Activated naive CD4-positive, alpha-beta T cell treated with anti-CD3 and anti-CD28 coated beads, Interleukin-2, amount 50 U/mL, for 24 hours (primary cell): Measurements from ENCODE around the gene TBC1D17.
A peak's percentile ranks its signal among the peaks of the same experiment; 100 is the strongest.

ENCODE experiments used
- H3K27ac Mint-ChIP-seq: one replicate; pipeline ENCODE4 v1.8.0; 2021; ENCODE audit warnings: mild to moderate bottlenecking, mixed read lengths
- H3K27me3 Mint-ChIP-seq: one replicate; pipeline ENCODE4 v1.8.0; 2021; ENCODE audit warnings: mixed read lengths
- H3K36me3 Mint-ChIP-seq: one replicate; pipeline ENCODE4 v1.8.0; 2021; ENCODE audit warnings: mixed read lengths
- H3K4me1 Mint-ChIP-seq: one replicate; pipeline ENCODE4 v1.8.0; 2021; ENCODE audit warnings: mixed read lengths
- H3K4me3 Mint-ChIP-seq: one replicate; pipeline ENCODE4 v1.8.0; 2021; ENCODE audit warnings: mild to moderate bottlenecking, mixed read lengths
- H3K9me3 Mint-ChIP-seq: one replicate; pipeline ENCODE4 v1.8.0; 2021; ENCODE audit warnings: mixed read lengths

Gene TBC1D17

GRCh38 chr19:49908480-49909420 is 31.2 kb downstream of the TBC1D17 start:
- Mint-ChIP-seq H3K9me3 (no peaks in the 10 kb centered on the region), H3K4me1 (peaks cover 31% of the 10 kb centered on the region), H3K36me3 (peaks cover 6% of the 10 kb centered on the region), H3K27me3 (no peaks in the 10 kb centered on the region), H3K4me3 (no peak overlapping the region), H3K27ac (no peak overlapping the region)

GRCh38 chr19:49910179-49910578 is 32.7 kb downstream of the TBC1D17 start:
- Mint-ChIP-seq H3K36me3 (peaks cover 6% of the 10 kb centered on the region), H3K27me3 (no peaks in the 10 kb centered on the region), H3K27ac (no peak overlapping the region), H3K4me1 (peaks cover 31% of the 10 kb centered on the region), H3K4me3 (no peak overlapping the region), H3K9me3 (no peaks in the 10 kb centered on the region)

- peak overlapping the region; percentile 33 for H3K27ac Mint-ChIP-seq
- no peaks in the 10 kb centered on the region for H3K27me3 Mint-ChIP-seq
- no peaks in the 10 kb centered on the region for H3K9me3 Mint-ChIP-seq
- peaks cover 27% of the 10 kb centered on the region for H3K4me1 Mint-ChIP-seq
- no peak overlapping the region for H3K4me3 Mint-ChIP-seq
- peaks cover 7% of the 10 kb centered on the region for H3K36me3 Mint-ChIP-seq
Measured at GRCh38 chr19:49911381-49912145, 34.1 kb downstream of the TBC1D17 start.

GRCh38 chr19:49912965-49913685 is 35.6 kb downstream of the TBC1D17 start:
- H3K36me3 Mint-ChIP-seq = peaks cover 11% of the 10 kb centered on the region
- no peaks in the 10 kb centered on the region for H3K27me3 Mint-ChIP-seq
- H3K27ac Mint-ChIP-seq = peak overlapping the region; percentile 35
- H3K4me3 Mint-ChIP-seq = peak overlapping the region; percentile 19
- no peaks in the 10 kb centered on the region for H3K9me3 Mint-ChIP-seq
- peaks cover 30% of the 10 kb centered on the region for H3K4me1 Mint-ChIP-seq

GRCh38 chr19:49913720-49914119 is 36.2 kb downstream of the TBC1D17 start:
- H3K36me3 Mint-ChIP-seq = peaks cover 11% of the 10 kb centered on the region
- no peak overlapping the region for H3K4me3 Mint-ChIP-seq
- H3K9me3 Mint-ChIP-seq = no peaks in the 10 kb centered on the region
- no peak overlapping the region for H3K27ac Mint-ChIP-seq
- no peaks in the 10 kb centered on the region for H3K27me3 Mint-ChIP-seq
- peaks cover 35% of the 10 kb centered on the region for H3K4me1 Mint-ChIP-seq

- Mint-ChIP-seq H3K27me3 (no peaks in the 10 kb centered on the region), H3K9me3 (no peaks in the 10 kb centered on the region), H3K27ac (no peak overlapping the region), H3K36me3 (peaks cover 11% of the 10 kb centered on the region), H3K4me3 (no peak overlapping the region), H3K4me1 (peaks cover 41% of the 10 kb centered on the region)
Measured at GRCh38 chr19:49915271-49915670, 37.8 kb downstream of the TBC1D17 start.

- H3K9me3 Mint-ChIP-seq = no peaks in the 10 kb centered on the region
- H3K4me1 Mint-ChIP-seq = peaks cover 43% of the 10 kb centered on the region
- peak overlapping the region; percentile 80 for H3K27ac Mint-ChIP-seq
- peaks cover 11% of the 10 kb centered on the region for H3K36me3 Mint-ChIP-seq
- no peaks in the 10 kb centered on the region for H3K27me3 Mint-ChIP-seq
- no peak overlapping the region for H3K4me3 Mint-ChIP-seq
Measured at GRCh38 chr19:49916839-49917733, 39.6 kb downstream of the TBC1D17 start.

- Mint-ChIP-seq H3K4me1 (peaks cover 38% of the 10 kb centered on the region), H3K9me3 (no peaks in the 10 kb centered on the region), H3K4me3 (no peak overlapping the region)
Measured at GRCh38 chr19:49918089-49918488, 40.6 kb downstream of the TBC1D17 start.

GRCh38 chr19:49920624-49921363 is 43.3 kb downstream of the TBC1D17 start:
- Mint-ChIP-seq H3K36me3 (peaks cover 9% of the 10 kb centered on the region), H3K27ac (no peak overlapping the region), H3K4me3 (no peak overlapping the region), H3K9me3 (no peaks in the 10 kb centered on the region), H3K4me1 (peaks cover 41% of the 10 kb centered on the region), H3K27me3 (no peaks in the 10 kb centered on the region)

More at GRCh38 chr19:49918089-49918488, 40.6 kb downstream of the TBC1D17 start:
- peak overlapping the region; percentile 30 for H3K27ac Mint-ChIP-seq
- H3K36me3 Mint-ChIP-seq = peaks cover 9% of the 10 kb centered on the region
- no peaks in the 10 kb centered on the region for H3K27me3 Mint-ChIP-seq

- H3K27me3 Mint-ChIP-seq = no peaks in the 10 kb centered on the region
- peaks cover 4% of the 10 kb centered on the region for H3K36me3 Mint-ChIP-seq
- no peaks in the 10 kb centered on the region for H3K9me3 Mint-ChIP-seq
- no peak overlapping the region for H3K27ac Mint-ChIP-seq
- no peak overlapping the region for H3K4me3 Mint-ChIP-seq
- H3K4me1 Mint-ChIP-seq = peaks cover 45% of the 10 kb centered on the region
Measured at GRCh38 chr19:49921871-49922795, 44.6 kb downstream of the TBC1D17 start.

- H3K4me3 Mint-ChIP-seq = no peak overlapping the region
- no peaks in the 10 kb centered on the region for H3K9me3 Mint-ChIP-seq
- H3K4me1 Mint-ChIP-seq = peaks cover 51% of the 10 kb centered on the region
- peaks cover 12% of the 10 kb centered on the region for H3K36me3 Mint-ChIP-seq
- no peak overlapping the region for H3K27ac Mint-ChIP-seq
- H3K27me3 Mint-ChIP-seq = no peaks in the 10 kb centered on the region
Measured at GRCh38 chr19:49923055-49924003, 45.8 kb downstream of the TBC1D17 start.

GRCh38 chr19:49924004-49924880 is 46.7 kb downstream of the TBC1D17 start:
- H3K4me3 Mint-ChIP-seq = no peak overlapping the region
- peaks cover 13% of the 10 kb centered on the region for H3K36me3 Mint-ChIP-seq
- no peaks in the 10 kb centered on the region for H3K27me3 Mint-ChIP-seq
- H3K9me3 Mint-ChIP-seq = no peaks in the 10 kb centered on the region
- H3K4me1 Mint-ChIP-seq = peaks cover 48% of the 10 kb centered on the region
- no peak overlapping the region for H3K27ac Mint-ChIP-seq
